EH (cell line): ENCODE results near the gene FUBP3.

Experiments
- DNase-seq: peaks from one replicate; pipeline ENCODE4 v3.0.0-alpha.2; 2015; ENCODE audit warnings: low read depth

The FUBP3 gene

GRCh38 chr9:130634191-130634768, 54.9 kb downstream of the FUBP3 start:
- DNase-seq, result no peak

- DNase-seq, result no peak
These were observed 55.4 kb downstream of the FUBP3 start for GRCh38 chr9:130634801-130635200.

DNA sequence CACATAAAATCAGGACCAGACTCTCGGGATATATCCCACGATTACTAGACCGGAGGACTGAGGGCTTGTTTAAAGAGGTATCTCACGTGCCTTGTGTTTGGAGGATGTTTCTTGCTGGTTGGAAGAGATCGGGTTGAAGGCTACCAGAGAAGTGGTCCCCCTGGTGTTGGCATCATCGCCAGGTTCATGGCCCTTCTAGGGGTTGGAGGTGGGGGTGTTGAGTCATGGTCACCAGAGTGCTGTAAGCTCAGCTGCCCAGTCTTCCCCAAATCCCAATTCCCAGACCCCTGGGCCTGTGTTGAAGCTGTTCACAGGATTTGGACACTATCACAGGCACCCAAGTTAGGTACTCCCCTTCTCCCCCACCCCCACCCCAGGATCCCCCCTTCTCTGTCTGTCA, 55.9 kb downstream of the FUBP3 start:
- no peak for DNase-seq

GRCh38 chr9:130635721-130636647, 56.6 kb downstream of the FUBP3 start:
- DNase-seq, result no peak

- DNase-seq, result no peak
These were observed 57.3 kb downstream of the FUBP3 start for GRCh38 chr9:130636648-130637020.

DNA sequence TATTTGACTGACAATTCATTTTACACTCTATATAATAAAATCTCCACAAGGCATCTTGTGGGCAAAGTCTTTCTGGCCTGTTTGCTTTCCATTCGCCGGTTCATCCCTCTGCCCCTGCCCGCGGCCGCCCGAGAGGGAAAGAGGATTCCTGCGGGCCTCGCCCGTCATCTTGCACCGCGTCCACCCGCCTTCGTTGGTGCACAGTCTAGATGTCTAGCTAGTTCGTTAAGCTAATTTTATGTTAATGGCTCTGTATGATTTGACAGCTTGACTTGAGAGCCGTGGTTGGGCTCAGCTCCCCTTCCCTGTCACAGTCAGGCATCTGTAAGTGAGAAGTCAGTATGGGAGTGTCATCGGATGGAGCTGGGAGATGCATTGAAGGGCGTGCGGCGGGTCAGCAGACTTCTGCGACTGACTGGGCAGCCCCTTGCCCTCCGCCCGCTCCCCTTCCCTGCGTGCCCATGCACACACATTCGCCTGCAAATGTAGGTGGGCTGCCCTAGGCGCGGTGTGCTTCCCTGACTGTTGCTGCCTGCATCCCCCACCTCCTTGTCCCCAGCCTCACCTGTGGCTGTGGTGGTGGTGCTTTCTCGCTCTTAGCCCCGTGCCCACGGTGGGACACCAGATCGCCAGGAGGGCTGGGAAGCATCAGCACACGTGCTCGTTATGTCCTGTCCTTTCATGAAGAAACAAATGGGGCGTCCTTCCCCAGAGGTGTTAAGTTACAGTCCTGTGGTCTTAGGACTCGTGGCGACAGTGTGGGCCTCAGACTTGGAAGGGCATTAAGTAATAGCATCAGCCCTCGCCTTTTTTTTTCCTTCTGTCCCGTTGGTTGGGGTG, 59.1 kb downstream of the FUBP3 start:
- no peak for DNase-seq

DNA sequence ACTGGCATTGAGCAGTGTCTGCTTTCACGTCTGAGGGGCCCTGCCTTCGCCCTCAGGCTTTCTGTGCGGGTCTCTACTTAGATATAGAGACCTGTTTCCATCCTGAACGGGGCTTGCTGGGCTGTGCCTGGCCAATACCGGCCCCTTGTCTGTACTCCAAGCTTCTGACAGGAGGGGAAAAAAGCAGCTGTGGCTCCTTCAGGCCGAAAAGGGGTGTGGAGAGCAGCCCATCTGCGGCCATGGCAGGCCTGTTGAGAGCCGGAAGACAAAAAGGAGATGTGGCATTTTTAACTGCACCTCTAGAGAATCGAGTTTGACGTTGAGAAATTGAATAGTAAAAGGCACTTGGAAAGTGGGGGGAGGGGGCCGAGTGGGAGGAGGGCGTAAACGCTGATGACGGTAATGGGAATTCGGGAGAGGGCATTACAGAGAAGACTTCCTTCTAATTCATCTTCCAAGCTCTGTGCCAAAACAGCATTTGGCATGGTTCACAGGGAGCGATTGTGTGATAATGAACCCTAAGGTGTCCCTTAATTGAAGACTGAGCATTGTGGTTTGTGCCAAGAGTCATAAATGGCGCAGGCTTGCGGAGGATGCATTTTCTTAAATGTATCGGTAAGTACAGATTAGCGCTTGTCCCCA, 59.9 kb downstream of the FUBP3 start:
- DNase-seq, result no peak

DNA sequence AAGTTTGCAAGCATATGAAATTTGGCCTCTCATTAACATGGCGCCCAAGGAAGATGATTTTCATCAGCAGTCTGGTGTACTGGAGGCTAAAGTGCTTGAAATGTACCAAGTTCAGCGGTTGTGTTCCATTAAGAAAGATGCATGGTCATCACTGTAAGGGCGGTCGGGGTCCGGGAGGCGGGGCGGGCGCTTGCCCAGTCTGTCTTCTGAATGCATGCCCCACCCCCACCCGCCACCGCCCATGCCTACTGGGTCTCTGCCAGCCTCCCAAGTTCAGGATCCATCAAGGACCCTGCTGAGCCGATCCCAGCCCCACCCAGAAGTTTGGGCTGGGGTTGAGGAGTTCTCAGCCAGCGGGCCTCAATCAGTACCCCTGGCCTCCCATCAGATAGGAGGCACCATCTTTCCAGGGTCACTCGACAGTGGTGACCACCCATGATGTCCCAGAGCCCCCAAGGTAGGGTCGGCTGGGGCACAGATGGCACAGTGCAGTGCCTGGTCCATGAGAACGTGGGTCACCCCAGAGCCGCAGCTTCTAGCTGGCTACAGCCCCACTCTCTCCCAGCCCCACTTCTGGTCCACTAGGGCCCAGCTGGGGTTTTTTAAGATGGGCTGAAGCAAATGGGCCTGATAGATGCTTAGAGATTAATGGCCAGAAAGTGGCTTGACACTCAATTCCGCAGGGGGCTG, 60.6 kb downstream of the FUBP3 start:
- no peak for DNase-seq

- DNase-seq, result no peak
These were observed 61.3 kb downstream of the FUBP3 start for GRCh38 chr9:130640681-130641080.

- DNase-seq, result no peak
These were observed 63.5 kb downstream of the FUBP3 start for GRCh38 chr9:130642926-130643325.

DNA sequence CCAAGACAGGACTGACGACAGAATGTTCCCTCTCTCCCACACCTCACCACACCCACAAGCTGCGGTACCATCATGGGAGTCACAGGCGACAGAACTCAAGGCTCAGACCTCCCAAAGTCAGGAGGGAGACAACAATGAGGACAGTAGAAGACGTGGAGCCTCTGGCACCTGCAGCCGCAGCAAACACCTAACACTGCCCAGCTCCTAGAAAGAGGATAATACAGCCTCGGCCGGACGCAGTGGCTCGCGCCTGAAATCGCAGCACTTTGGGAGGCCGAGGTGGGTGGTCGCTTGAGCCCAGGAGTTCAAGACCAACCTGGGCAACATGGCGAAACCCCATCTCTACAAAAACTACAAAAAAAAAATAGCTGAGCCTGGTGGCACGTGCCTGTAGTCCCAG, 71.8 kb downstream of the FUBP3 start:
- DNase-seq, result no peak

GRCh38 chr9:130651752-130652151, 72.4 kb downstream of the FUBP3 start:
- no peak for DNase-seq

DNA sequence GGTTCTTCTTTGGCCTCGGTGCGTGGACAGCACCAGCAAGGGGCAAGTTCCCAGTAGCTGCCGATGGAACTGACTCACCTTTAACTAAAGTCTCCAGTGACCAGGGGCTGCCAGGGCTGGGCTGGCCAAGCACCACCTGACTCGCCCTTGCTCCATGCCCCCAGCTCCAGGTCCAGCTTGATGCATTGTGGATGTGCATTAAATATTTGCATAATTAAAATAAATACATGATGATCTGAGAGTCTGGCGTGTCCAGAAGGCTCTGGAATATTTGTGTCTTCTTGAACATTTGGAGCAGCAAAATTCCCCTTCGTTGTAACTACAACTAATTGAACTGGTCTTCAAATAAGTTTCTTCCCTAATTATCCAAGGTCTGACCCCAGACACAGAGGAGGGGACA, 75.5 kb downstream of the FUBP3 start:
- DNase-seq, result no peak

DNA sequence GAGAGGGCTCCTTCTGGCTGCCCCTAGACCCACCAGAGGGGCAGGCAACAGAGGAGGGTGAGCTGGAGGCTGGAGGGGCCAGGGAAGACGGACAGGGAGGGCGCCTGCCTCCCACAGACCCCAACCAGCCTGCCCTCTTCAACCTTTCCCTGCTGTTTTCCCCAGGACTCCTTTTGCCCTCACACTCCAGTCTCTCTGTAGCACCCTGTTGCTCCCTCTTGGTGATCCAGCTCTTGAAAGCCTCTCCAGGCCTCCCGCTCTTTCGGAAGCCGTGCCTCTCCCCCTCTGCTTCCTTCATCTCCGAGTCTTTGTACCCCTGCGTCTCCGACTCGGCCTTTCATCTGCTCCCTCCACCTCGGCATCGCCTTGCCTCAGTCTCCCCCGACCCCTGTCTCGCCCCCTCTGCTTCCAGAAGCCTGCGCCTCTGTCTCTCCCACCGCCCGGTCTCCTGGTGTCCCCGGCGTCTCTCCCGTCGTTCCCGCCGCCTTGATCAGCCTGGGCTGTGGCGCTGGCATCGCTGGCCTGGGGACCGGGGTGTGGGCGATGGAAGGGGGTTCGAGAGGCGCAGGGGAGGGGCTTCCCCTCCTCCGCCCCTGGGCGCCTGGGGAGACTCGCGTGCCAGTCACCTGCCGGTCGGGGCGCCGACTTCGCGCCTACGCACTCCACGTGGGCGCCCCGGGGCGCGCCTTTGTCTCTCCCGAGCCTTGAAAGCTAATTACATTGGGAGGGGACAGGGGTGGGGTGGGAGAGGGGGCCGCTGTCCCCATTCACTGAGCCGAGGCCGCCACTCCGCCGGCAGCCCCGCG, 79.7 kb downstream of the FUBP3 start:
- no peak for DNase-seq

DNA sequence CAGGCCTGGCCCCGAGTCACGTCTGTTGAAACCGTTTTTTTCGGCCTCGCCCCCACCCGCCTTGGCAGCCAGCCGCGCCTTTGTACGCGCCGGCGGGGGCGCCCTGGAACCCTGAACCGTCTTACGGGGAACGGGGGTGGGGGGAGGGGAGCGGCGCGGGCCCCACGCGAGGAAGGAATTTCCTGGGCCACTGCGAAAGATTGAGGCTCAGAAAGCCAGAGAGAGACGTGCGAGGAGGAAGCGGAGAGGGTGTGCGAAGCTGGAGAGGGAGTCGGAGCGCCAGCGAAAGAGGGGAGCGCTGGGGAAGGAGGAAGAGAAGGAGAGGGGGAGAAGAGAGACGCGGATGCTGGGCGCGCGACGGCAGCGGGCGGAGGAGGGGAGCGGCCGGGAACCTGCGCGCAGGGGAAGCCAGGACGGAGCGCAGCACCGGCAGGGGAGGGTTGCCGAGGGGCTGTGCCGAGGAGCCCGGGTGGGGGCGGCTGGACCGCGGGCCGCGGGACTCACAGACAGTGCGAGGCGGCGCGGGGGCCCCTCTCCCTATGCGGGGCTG, 80.4 kb downstream of the FUBP3 start:
- DNase-seq, result no peak

DNA sequence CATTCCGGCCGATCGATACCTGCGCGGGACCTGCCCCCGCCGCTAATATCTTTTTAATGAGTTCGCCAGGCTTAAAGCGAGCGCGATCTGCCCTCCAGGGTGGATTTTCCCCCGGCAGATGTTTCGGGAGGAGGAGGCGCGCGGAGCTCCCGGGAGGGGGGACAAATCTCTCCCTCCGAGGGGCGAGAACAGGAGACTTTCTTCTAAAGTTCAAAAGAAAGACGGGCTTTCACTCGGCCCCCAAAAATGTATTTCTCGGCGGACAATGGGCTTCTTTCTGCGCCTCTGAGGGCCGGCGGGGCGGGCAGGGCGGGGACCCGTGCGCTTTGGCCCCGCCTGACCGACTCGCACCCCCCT, 80.9 kb downstream of the FUBP3 start:
- no peak for DNase-seq

GRCh38 chr9:130660683-130661450, 81.5 kb downstream of the FUBP3 start:
- no peak for DNase-seq

- DNase-seq, result no peak
These were observed 82.2 kb downstream of the FUBP3 start for GRCh38 chr9:130661451-130662098.
